Measurements from ENCODE around the gene TOX2.

DNA sequence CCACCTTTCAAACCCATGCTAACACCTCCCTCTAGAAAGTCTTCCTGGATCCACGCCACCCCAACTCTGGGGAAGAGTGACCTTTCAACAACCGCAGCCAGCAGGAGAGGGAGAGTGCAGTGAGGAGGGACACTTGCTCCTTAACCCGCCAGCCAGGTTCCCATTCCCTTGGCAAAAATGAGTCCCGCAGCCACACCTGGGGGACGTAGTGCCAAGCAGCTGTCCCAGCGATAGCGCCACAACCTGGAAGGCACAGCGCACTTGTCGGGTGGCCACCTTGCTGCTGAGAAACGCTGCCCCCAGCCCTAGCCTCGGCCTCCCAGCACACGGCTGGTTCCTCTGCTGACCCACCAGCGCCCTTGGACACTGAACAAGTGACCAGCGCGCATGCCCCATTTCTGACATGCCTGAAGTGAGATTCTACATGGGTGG lies 153.0 kb downstream of the TOX2 start:
- TF ChIP-seq CTCF (conservative IDR thresholded peaks at IDR 0.05; ENCODE audit: low read depth, low read length): no peak
- no peak for TF ChIP-seq EZH2 (IDR thresholded peaks at IDR 0.05; ENCODE audit: low read length, unreplicated experiment)

Measured in PC-3 (cell line).